Measurements from ENCODE around the gene EIF4EBP2.

The EIF4EBP2 gene

DNA sequence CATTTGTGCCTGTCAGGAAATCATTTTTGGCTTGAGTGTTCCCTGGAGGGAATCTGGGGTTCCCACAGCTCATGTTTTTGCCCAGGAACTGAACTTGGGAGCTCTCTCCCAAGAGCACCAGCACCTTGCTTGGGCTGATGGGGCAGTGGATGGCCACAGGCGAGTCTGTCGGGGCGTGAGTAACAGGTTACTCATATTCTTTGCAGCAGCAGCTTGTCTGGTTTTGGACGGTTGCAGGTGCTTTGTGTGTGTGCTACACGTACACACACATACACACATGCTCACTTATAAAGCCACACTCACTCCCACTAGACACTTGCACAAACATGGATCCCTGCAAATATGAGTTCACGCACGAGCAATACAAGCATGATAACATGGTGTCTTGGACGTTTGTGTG is 71.7 kb downstream of the EIF4EBP2 start:
- H3K9ac ChIP-seq (ENCODE audit: low read depth, low read length) = no peak overlapping the region
- peaks cover 15% of the 10 kb centered on the region for H3K4me1 ChIP-seq (ENCODE audit: insufficient read depth, low read length)
- H3K36me3 ChIP-seq (ENCODE audit: insufficient read depth, low read length) = no peaks in the 10 kb centered on the region
- H3K9me3 ChIP-seq (ENCODE audit: control insufficient read depth, insufficient read depth, low read length) = no peaks in the 10 kb centered on the region

DNA sequence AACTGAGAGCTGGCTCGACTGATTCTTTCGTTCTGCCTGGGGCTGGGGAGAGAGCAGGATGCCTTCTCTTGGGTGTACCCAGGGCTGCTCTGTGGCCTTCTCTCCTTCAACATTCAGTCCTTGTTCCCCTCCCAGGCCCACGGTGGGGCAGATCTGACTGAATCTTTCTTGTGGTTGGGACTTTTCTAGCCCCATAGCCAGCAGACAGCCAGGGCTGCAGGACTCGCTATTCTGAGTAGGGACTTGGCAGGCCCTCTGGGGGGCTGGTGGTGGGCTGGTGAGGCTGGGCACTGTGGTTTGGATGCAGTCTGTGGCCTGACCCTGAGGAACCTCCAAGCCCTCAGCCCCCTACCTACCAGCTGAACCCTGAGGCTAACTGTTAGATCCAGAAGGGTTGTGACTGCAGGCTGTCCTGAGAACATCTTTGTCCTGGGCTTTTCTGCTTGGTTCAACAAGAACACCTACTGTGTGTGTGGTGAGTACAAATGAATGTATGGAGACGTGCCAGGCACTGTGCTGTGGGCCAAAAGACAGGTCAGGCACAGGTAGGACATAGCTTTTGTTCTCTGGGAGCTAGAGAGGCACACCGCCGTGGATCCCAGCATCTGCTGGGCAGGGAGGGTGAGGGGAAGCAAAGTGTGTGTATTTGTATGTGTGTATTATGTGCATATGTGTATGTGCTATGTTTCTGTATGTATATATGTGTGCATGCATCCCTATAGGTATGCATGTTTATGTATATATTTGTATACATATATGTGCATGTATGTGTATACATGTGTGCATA is 72.5 kb downstream of the EIF4EBP2 start:
- Histone ChIP-seq H3K9ac (ENCODE audit: low read depth, low read length) (no peak overlapping the region), H3K9me3 (ENCODE audit: control insufficient read depth, insufficient read depth, low read length) (no peaks in the 10 kb centered on the region), H3K4me1 (ENCODE audit: insufficient read depth, low read length) (peaks cover 15% of the 10 kb centered on the region), H3K36me3 (ENCODE audit: insufficient read depth, low read length) (no peaks in the 10 kb centered on the region)

DNA sequence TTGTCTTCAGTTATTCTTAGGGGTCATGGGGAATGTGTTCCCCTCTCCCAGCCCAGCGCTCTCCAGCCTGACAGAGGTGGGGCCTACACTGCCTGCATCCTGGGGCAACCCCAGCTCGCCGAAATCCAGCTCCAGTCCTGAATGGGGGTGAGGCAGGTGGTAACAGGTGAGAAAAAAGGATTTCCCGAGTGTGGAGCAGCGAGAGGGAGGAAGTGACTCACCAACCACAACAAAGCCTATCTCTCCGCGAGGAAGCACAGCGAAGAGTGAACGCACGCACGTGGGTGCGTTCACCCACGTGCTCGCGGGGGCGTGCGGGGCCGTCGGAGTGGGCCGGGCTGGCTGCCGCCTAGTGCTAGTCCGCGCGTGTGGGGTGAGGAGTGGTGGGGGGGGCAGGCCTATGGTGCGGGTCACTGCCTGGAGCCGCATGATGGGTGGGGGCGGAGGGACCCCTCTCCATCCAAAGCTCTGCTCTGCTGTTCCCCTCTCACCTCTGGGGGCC is 73.8 kb downstream of the EIF4EBP2 start:
- Histone ChIP-seq H3K4me1 (ENCODE audit: insufficient read depth, low read length) (peaks cover 20% of the 10 kb centered on the region), H3K9me3 (ENCODE audit: control insufficient read depth, insufficient read depth, low read length) (no peaks in the 10 kb centered on the region), H3K9ac (ENCODE audit: low read depth, low read length) (peak overlapping the region; percentile 82)

More for the DNA sequence above, 73.8 kb downstream of the EIF4EBP2 start:
- H3K36me3 ChIP-seq (ENCODE audit: insufficient read depth, low read length) = no peaks in the 10 kb centered on the region

Measured in ES-I3 (cell line).